ENCODE results near the gene SDC4. TPM values are rescaled to one million over a fixed set of nuclear protein-coding genes. Genes with fewer than 3 reads are reported as not detected.
A peak's percentile ranks its signal among the peaks of the same experiment; 100 is the strongest.

The SDC4 gene
- total and polyA plus RNA-seq, 3 donors from 2014 or later = 124 to 234 (median 191) TPM

- TF ChIP-seq CTCF (IDR thresholded peaks at IDR 0.05) = no peak
- TF ChIP-seq POLR2A (IDR thresholded peaks at IDR 0.05) = no peak
- Histone ChIP-seq H3K4me1 (no peaks in the 10 kb centered on the region), H3K36me3 (ENCODE audit: low read depth, missing control alignments) (no peaks in the 10 kb centered on the region), H3K4me3 (no peak overlapping the region), H3K27ac (no peak overlapping the region), H3K9me3 (no peaks in the 10 kb centered on the region), H3K27me3 (no peaks in the 10 kb centered on the region)
- intact Hi-C loops (cut with DNase I; ENCODE audit: low total_unique reads) = no loop called here
- DNase-seq = no peak
- 85 to 88% methylated on average over 4 to 11 of the region's 11 CpGs for WGBS, 2 donors
Measured at GRCh38 chr20:45313943-45314342, 34.3 kb downstream of the SDC4 start.

GRCh38 chr20:45313065-45313695 lies 35.0 kb downstream of the SDC4 start:
- H3K27me3 ChIP-seq = no peaks in the 10 kb centered on the region

GRCh38 chr20:45312241-45312640 lies 36.0 kb downstream of the SDC4 start:
- H3K27me3 ChIP-seq = no peaks in the 10 kb centered on the region
- intact Hi-C loops (cut with DNase I; ENCODE audit: low total_unique reads) = no loop called here
- WGBS, 2 donors = 27 to 42% methylated on average over 15 to 21 of the region's 21 CpGs
- no peak for DNase-seq
- H3K36me3 ChIP-seq (ENCODE audit: low read depth, missing control alignments) = no peaks in the 10 kb centered on the region
- no peak overlapping the region for H3K4me3 ChIP-seq
- TF ChIP-seq POLR2A (IDR thresholded peaks at IDR 0.05) (no peak), CTCF (IDR thresholded peaks at IDR 0.05) (no peak)
- no peaks in the 10 kb centered on the region for H3K9me3 ChIP-seq
- no peak overlapping the region for H3K27ac ChIP-seq
- no peaks in the 10 kb centered on the region for H3K4me1 ChIP-seq

More at GRCh38 chr20:45313065-45313695, 35.0 kb downstream of the SDC4 start:
- Histone ChIP-seq H3K4me1 (no peaks in the 10 kb centered on the region), H3K27ac (no peak overlapping the region), H3K4me3 (no peak overlapping the region), H3K36me3 (ENCODE audit: low read depth, missing control alignments) (no peaks in the 10 kb centered on the region), H3K9me3 (no peaks in the 10 kb centered on the region)
- 89 to 93% methylated on average over 8 of the region's 8 CpGs for WGBS, 2 donors
- intact Hi-C loops (cut with DNase I; ENCODE audit: low total_unique reads) = no loop called here
- DNase-seq = no peak
- TF ChIP-seq POLR2A (IDR thresholded peaks at IDR 0.05) = no peak

GRCh38 chr20:45311589-45312211 lies 36.5 kb downstream of the SDC4 start:
- TF ChIP-seq POLR2A (IDR thresholded peaks at IDR 0.05) (no peak), CTCF (IDR thresholded peaks at IDR 0.05) (peak; percentile 49 to 70 (median 61))
- intact Hi-C loops (cut with DNase I; ENCODE audit: low total_unique reads) = no loop called here

GRCh38 chr20:45309075-45309474 lies 39.1 kb downstream of the SDC4 start:
- Histone ChIP-seq H3K27me3 (no peaks in the 10 kb centered on the region), H3K4me3 (no peak overlapping the region), H3K9me3 (no peaks in the 10 kb centered on the region), H3K27ac (no peak overlapping the region), H3K36me3 (ENCODE audit: low read depth, missing control alignments) (no peaks in the 10 kb centered on the region), H3K4me1 (no peaks in the 10 kb centered on the region)
- 67 to 71% methylated on average over 1 to 3 of the region's 3 CpGs for WGBS, 2 donors
- intact Hi-C loops (cut with DNase I; ENCODE audit: low total_unique reads) = no loop called here
- DNase-seq = no peak
- TF ChIP-seq POLR2A (IDR thresholded peaks at IDR 0.05) = no peak
- no peak for TF ChIP-seq CTCF (IDR thresholded peaks at IDR 0.05)

More at GRCh38 chr20:45311589-45312211, 36.5 kb downstream of the SDC4 start:
- no peaks in the 10 kb centered on the region for H3K36me3 ChIP-seq (ENCODE audit: low read depth, missing control alignments)
- WGBS, 2 donors = 9 to 30% methylated on average over 7 to 41 of the region's 45 CpGs
- H3K9me3 ChIP-seq = no peaks in the 10 kb centered on the region
- DNase-seq = peak; percentile 66
- H3K4me1 ChIP-seq = no peaks in the 10 kb centered on the region
- no peak overlapping the region for H3K4me3 ChIP-seq
- H3K27me3 ChIP-seq = no peaks in the 10 kb centered on the region
- H3K27ac ChIP-seq = no peak overlapping the region

Data from testis (tissue), 3 donors.